ENCODE results near the gene ZNF655. TPM values are rescaled to one million over a fixed set of nuclear protein-coding genes. Genes with fewer than 3 reads are reported as not detected.

ZNF655 gene
- polyA plus RNA-seq, 1 donor (not counting 4 experiments of a cell fraction or from before 2014, with no cell fraction given) = 71.1 TPM

GRCh38 chr7:99539213-99539811, 19.1 kb upstream of the ZNF655 start:
- FAIRE-seq (no peak), DNase-seq (ENCODE audit: low read depth, low spot score) (no peak)
- no peaks in the 10 kb centered on the region for H4K20me1 ChIP-seq (ENCODE audit: control insufficient read depth, extremely low read depth, insufficient read depth, low read length)
- H3K27me3 ChIP-seq (ENCODE audit: control insufficient read depth, extremely low read depth, insufficient read depth, low read length) = no peaks in the 10 kb centered on the region
- dilution Hi-C loops (cut with MboI; ENCODE audit: extremely low pct_ligation_motif_present, low sequenced_read_pairs) = no loop called here
- no peak overlapping the region for H3K27ac ChIP-seq (ENCODE audit: control insufficient read depth, insufficient read depth, low read length)
- no peak overlapping the region for H3K4me2 ChIP-seq (ENCODE audit: control insufficient read depth, extremely low read depth, insufficient read depth, low read depth, low read length)
- no peak overlapping the region for H3K9ac ChIP-seq (ENCODE audit: control insufficient read depth, extremely low read depth, insufficient read depth, low read length)
- no peak overlapping the region for H2AFZ ChIP-seq (ENCODE audit: control insufficient read depth, low read length)
- no peaks in the 10 kb centered on the region for H3K36me3 ChIP-seq (ENCODE audit: control insufficient read depth in 2 of 2, extremely low read depth in 1 of 2, insufficient read depth in 2 of 2, low read length in 2 of 2)
- no peaks in the 10 kb centered on the region for H3K79me2 ChIP-seq (ENCODE audit: control insufficient read depth, insufficient read depth, low read length)
- no peaks in the 10 kb centered on the region for H3K4me1 ChIP-seq (ENCODE audit: control insufficient read depth, extremely low read depth, insufficient read depth, low read length)
- H3K9me3 ChIP-seq (ENCODE audit: control insufficient read depth, low read depth, low read length) = peaks cover 6% of the 10 kb centered on the region
- no peak for TF ChIP-seq EZH2 (IDR thresholded peaks at IDR 0.05; ENCODE audit: low read length)
- TF ChIP-seq CTCF (optimal IDR thresholded peaks at IDR 0.05 in 1 of 3, IDR thresholded peaks at IDR 0.05 in 1 of 3, conservative IDR thresholded peaks at IDR 0.05 in 1 of 3; ENCODE audit: extremely low read depth in 1 of 3, insufficient read depth in 2 of 3, low read length in 3 of 3) = no peak
- no peak overlapping the region for H3K4me3 ChIP-seq (ENCODE audit: control insufficient read depth in 2 of 3, extremely low read depth in 1 of 3, insufficient read depth in 2 of 3, low read depth in 1 of 3, low read length in 3 of 3)
- H3K9me1 ChIP-seq (ENCODE audit: control insufficient read depth, extremely low read depth, insufficient read depth, low read length) = no peaks in the 10 kb centered on the region

- Histone ChIP-seq H4K20me1 (ENCODE audit: control insufficient read depth, extremely low read depth, insufficient read depth, low read length) (no peaks in the 10 kb centered on the region), H3K9me3 (ENCODE audit: control insufficient read depth, low read depth, low read length) (peaks cover 6% of the 10 kb centered on the region), H3K4me1 (ENCODE audit: control insufficient read depth, extremely low read depth, insufficient read depth, low read length) (no peaks in the 10 kb centered on the region), H3K27ac (ENCODE audit: control insufficient read depth, insufficient read depth, low read length) (no peak overlapping the region), H3K27me3 (ENCODE audit: control insufficient read depth, extremely low read depth, insufficient read depth, low read length) (no peaks in the 10 kb centered on the region), H3K4me2 (ENCODE audit: control insufficient read depth, extremely low read depth, insufficient read depth, low read depth, low read length) (no peak overlapping the region), H2AFZ (ENCODE audit: control insufficient read depth, low read length) (no peak overlapping the region), H3K9ac (ENCODE audit: control insufficient read depth, extremely low read depth, insufficient read depth, low read length) (no peak overlapping the region), H3K79me2 (ENCODE audit: control insufficient read depth, insufficient read depth, low read length) (no peaks in the 10 kb centered on the region), H3K4me3 (ENCODE audit: control insufficient read depth in 2 of 3, extremely low read depth in 1 of 3, insufficient read depth in 2 of 3, low read depth in 1 of 3, low read length in 3 of 3) (no peak overlapping the region), H3K36me3 (ENCODE audit: control insufficient read depth in 2 of 2, extremely low read depth in 1 of 2, insufficient read depth in 2 of 2, low read length in 2 of 2) (no peaks in the 10 kb centered on the region), H3K9me1 (ENCODE audit: control insufficient read depth, extremely low read depth, insufficient read depth, low read length) (no peaks in the 10 kb centered on the region)
- dilution Hi-C loops (cut with MboI; ENCODE audit: extremely low pct_ligation_motif_present, low sequenced_read_pairs) = no loop called here
- FAIRE-seq = no peak
- TF ChIP-seq EZH2 (IDR thresholded peaks at IDR 0.05; ENCODE audit: low read length) (no peak), CTCF (optimal IDR thresholded peaks at IDR 0.05 in 1 of 3, IDR thresholded peaks at IDR 0.05 in 1 of 3, conservative IDR thresholded peaks at IDR 0.05 in 1 of 3; ENCODE audit: extremely low read depth in 1 of 3, insufficient read depth in 2 of 3, low read length in 3 of 3) (no peak)
- DNase-seq (ENCODE audit: low read depth, low spot score) = no peak
These were observed 17.9 kb upstream of the ZNF655 start for GRCh38 chr7:99540542-99540941.
